Stimulated activated CD8-positive, alpha-beta memory T cell treated with anti-CD3 and anti-CD28 coated beads, Interleukin-4, amount 100 ng/mL, for 4 hours (primary cell): ENCODE results near the gene CEP120.
"Not testable (repeated sequence)": the region's sequence is repeated elsewhere in the genome, so short reads cannot be mapped to it uniquely, and the experiment has no call there.

Experiments used
- DNase-seq, 2 donors: peaks; one replicate each; pipeline ENCODE4 v3.0.0-alpha.2; 2020; ENCODE audit warnings: low read depth in 2 of 2, low spot score in 1 of 2

CEP120 gene

GRCh38 chr5:123438902-123439301 is 15.7 kb upstream of the CEP120 start:
- no peak for DNase-seq

GRCh38 chr5:123438244-123438643 is 15.0 kb upstream of the CEP120 start:
- no peak for DNase-seq

GRCh38 chr5:123436201-123436600 is 13.0 kb upstream of the CEP120 start:
- no peak for DNase-seq

- no peak for DNase-seq
These were observed 11.6 kb upstream of the CEP120 start for GRCh38 chr5:123434796-123435195.

- no peak for DNase-seq
These were observed 10.4 kb upstream of the CEP120 start for GRCh38 chr5:123433596-123433995.

- not testable (repeated sequence) for DNase-seq
These were observed 7.2 kb upstream of the CEP120 start for GRCh38 chr5:123430441-123430840.

GRCh38 chr5:123429993-123430392 is 6.8 kb upstream of the CEP120 start:
- DNase-seq, result no peak

- DNase-seq, result no peak
These were observed 6.2 kb upstream of the CEP120 start for GRCh38 chr5:123429221-123429954.

- DNase-seq, result no peak
These were observed 5.5 kb upstream of the CEP120 start for GRCh38 chr5:123428521-123429220.

- no peak for DNase-seq
These were observed 4.1 kb upstream of the CEP120 start for GRCh38 chr5:123427281-123427680.

- DNase-seq, result no peak
These were observed 2.2 kb upstream of the CEP120 start for GRCh38 chr5:123425431-123425830.

- DNase-seq, result no peak
These were observed 548 bp downstream of the CEP120 start for GRCh38 chr5:123422433-123423277.

- DNase-seq, result no peak
These were observed 1.4 kb downstream of the CEP120 start for GRCh38 chr5:123421773-123422172.

GRCh38 chr5:123414974-123415373 is 8.2 kb downstream of the CEP120 start:
- no peak for DNase-seq

- no peak for DNase-seq
These were observed 11.0 kb downstream of the CEP120 start for GRCh38 chr5:123412206-123412605.

- DNase-seq, result not testable (repeated sequence)
These were observed 21.2 kb downstream of the CEP120 start for GRCh38 chr5:123401999-123402398.

GRCh38 chr5:123401320-123401719 is 21.9 kb downstream of the CEP120 start:
- no peak for DNase-seq

GRCh38 chr5:123400870-123401291 is 22.3 kb downstream of the CEP120 start:
- not testable (repeated sequence) for DNase-seq

- DNase-seq, result no peak
These were observed 25.0 kb downstream of the CEP120 start for GRCh38 chr5:123398058-123398733.

- DNase-seq, result no peak
These were observed 25.7 kb downstream of the CEP120 start for GRCh38 chr5:123397538-123397937.

GRCh38 chr5:123391009-123391408 is 32.2 kb downstream of the CEP120 start:
- DNase-seq, result no peak
